ENCODE measurements around the gene ANTXR2.

Gene ANTXR2

DNA sequence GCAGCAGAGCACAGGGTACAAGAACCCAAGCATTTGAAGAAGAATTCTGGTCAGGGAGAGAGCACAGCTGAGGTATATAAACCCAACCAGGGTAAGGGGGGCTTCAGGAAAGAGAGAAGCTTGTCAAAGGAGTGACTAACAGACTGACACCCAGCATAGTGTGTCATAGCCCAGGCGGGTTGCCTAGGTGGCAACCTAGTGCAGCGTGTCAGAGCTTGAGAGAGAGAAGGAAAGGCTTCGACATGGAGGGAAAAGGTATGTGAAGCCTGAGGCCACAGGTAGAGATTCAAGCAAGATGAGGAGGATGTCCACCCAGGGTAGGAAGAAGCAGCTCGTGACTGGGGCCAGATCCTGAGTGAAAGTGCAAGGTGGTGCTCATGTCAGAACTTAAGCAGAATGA is 8.5 kb upstream of the ANTXR2 start:
- Histone ChIP-seq H3K9me3 (ENCODE audit: control insufficient read depth, low read length) (no peaks in the 10 kb centered on the region), H3K27me3 (ENCODE audit: control insufficient read depth, insufficient read depth, low read length) (no peaks in the 10 kb centered on the region), H3K27ac (no peak overlapping the region), H3K4me3 (ENCODE audit: low read depth, low read length) (no peak overlapping the region), H3K4me1 (no peaks in the 10 kb centered on the region), H3K36me3 (ENCODE audit: control insufficient read depth, insufficient read depth, low read length) (no peaks in the 10 kb centered on the region), H3K4me2 (ENCODE audit: low read length) (no peak overlapping the region), H3K79me2 (no peaks in the 10 kb centered on the region), H2AFZ (no peak overlapping the region), H3K9ac (no peak overlapping the region)
- TF ChIP-seq, protein P1, sequence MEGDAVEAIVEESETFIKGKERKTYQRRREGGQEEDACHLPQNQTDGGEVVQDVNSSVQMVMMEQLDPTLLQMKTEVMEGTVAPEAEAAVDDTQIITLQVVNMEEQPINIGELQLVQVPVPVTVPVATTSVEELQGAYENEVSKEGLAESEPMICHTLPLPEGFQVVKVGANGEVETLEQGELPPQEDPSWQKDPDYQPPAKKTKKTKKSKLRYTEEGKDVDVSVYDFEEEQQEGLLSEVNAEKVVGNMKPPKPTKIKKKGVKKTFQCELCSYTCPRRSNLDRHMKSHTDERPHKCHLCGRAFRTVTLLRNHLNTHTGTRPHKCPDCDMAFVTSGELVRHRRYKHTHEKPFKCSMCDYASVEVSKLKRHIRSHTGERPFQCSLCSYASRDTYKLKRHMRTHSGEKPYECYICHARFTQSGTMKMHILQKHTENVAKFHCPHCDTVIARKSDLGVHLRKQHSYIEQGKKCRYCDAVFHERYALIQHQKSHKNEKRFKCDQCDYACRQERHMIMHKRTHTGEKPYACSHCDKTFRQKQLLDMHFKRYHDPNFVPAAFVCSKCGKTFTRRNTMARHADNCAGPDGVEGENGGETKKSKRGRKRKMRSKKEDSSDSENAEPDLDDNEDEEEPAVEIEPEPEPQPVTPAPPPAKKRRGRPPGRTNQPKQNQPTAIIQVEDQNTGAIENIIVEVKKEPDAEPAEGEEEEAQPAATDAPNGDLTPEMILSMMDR (IDR thresholded peaks at IDR 0.05): no peak

DNA sequence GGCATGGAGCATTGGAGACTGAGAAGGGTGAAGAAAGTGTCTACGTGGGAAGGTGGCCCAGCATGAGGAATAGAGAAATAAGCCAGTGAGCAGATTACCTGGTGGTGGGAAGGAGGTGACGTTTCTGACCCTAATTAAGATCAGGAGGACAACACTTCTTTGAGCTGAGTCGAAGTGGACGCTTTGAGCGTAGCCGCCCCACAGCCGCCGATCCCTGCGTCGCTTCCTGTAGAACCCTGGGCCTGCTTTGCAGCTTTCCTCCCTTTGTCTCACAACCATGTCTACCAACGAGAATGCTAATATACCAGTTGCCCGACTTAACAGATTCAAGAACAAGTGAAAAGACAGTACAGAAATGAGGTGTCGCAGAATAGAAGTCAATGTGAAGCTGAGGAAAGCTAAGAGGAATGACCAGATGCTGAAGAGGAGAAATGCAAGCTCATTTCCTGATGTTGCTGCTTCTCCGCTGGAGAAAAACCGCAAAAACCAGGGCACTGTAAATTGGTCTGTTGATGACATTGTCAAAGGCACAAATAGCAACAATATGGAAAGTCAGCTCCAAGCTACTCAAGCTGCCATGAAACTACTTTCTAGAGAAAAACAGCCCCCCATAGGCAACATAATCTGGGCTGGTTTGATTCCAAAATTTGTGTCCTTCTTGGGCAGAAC is 6.4 kb upstream of the ANTXR2 start:
- TF ChIP-seq, protein P1 (IDR thresholded peaks at IDR 0.05): no peak
- no peak overlapping the region for H2AFZ ChIP-seq
- no peaks in the 10 kb centered on the region for H3K9me3 ChIP-seq (ENCODE audit: control insufficient read depth, low read length)
- H3K36me3 ChIP-seq (ENCODE audit: control insufficient read depth, insufficient read depth, low read length): no peaks in the 10 kb centered on the region
- no peak overlapping the region for H3K4me2 ChIP-seq (ENCODE audit: low read length)
- H3K79me2 ChIP-seq: no peaks in the 10 kb centered on the region
- H3K27me3 ChIP-seq (ENCODE audit: control insufficient read depth, insufficient read depth, low read length): no peaks in the 10 kb centered on the region
- no peak overlapping the region for H3K27ac ChIP-seq
- no peaks in the 10 kb centered on the region for H3K4me1 ChIP-seq
- H3K9ac ChIP-seq: no peak overlapping the region
- H3K4me3 ChIP-seq (ENCODE audit: low read depth, low read length): no peak overlapping the region

DNA sequence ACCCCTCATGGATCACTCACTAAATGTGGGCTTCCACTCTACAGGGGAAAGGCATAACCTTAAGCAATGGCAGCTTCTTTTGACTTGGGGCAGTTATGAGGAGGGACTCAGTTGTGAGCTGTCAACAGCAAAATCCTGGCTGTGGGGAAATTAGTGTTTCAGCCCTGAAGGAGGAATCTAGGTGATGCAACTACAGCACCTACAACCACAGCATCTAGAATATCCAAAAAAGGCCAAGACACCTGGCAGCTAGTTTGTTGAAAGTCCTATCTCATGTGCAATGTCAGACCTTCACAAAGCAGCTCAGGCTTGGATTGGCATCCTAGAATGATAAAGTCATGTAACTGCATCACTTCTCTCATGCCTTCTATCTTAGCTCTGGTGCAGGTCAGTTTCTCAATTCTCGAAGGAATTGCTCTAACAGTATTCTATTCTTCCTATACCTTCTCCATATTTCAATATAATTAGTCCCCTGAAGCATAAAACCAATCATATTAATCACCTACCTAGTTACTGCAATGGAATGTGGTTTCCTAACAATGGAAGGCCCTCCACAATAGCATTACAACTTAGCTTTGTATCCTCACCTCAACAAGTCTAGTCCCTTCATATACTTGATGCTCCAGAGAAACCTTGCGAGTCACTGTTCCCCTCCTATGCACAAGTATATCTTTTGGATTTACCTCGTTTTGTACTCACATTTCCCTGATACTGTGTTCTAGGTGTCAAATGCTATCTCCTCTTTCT is 5.5 kb upstream of the ANTXR2 start:
- H2AFZ ChIP-seq: no peak overlapping the region
- H3K79me2 ChIP-seq: no peaks in the 10 kb centered on the region
- H3K27ac ChIP-seq: no peak overlapping the region
- H3K36me3 ChIP-seq (ENCODE audit: control insufficient read depth, insufficient read depth, low read length): no peaks in the 10 kb centered on the region
- H3K4me1 ChIP-seq: no peaks in the 10 kb centered on the region
- no peak overlapping the region for H3K4me2 ChIP-seq (ENCODE audit: low read length)
- H3K4me3 ChIP-seq (ENCODE audit: low read depth, low read length): no peak overlapping the region
- no peaks in the 10 kb centered on the region for H3K27me3 ChIP-seq (ENCODE audit: control insufficient read depth, insufficient read depth, low read length)
- H3K9ac ChIP-seq: no peak overlapping the region
- H3K9me3 ChIP-seq (ENCODE audit: control insufficient read depth, low read length): no peaks in the 10 kb centered on the region
- TF ChIP-seq, protein P1 (IDR thresholded peaks at IDR 0.05): no peak

- no peaks in the 10 kb centered on the region for H3K4me1 ChIP-seq
- H3K4me3 ChIP-seq (ENCODE audit: low read depth, low read length): no peak overlapping the region
- H3K27me3 ChIP-seq (ENCODE audit: control insufficient read depth, insufficient read depth, low read length): no peaks in the 10 kb centered on the region
- H3K4me2 ChIP-seq (ENCODE audit: low read length): no peak overlapping the region
- H3K9me3 ChIP-seq (ENCODE audit: control insufficient read depth, low read length): no peaks in the 10 kb centered on the region
- no peaks in the 10 kb centered on the region for H3K36me3 ChIP-seq (ENCODE audit: control insufficient read depth, insufficient read depth, low read length)
- H2AFZ ChIP-seq: no peak overlapping the region
- no peak overlapping the region for H3K9ac ChIP-seq
- H3K27ac ChIP-seq: no peak overlapping the region
- TF ChIP-seq, protein P1 (IDR thresholded peaks at IDR 0.05): no peak
- H3K79me2 ChIP-seq: no peaks in the 10 kb centered on the region
Observed at GRCh38 chr4:80077639-80078038, 4.6 kb upstream of the ANTXR2 start.

Data from parathyroid adenoma (tissue), 2 donors.